Activated naive CD4-positive, alpha-beta T cell treated with anti-CD3 and anti-CD28 coated beads, Interleukin-2, amount 50 U/mL, for 24 hours (primary cell): ENCODE data around the gene OR52I1.

ENCODE experiments used
- H3K27ac Mint-ChIP-seq: one replicate; pipeline ENCODE4 v1.8.0; 2021; ENCODE audit warnings: mild to moderate bottlenecking, mixed read lengths
- H3K27me3 Mint-ChIP-seq: one replicate; pipeline ENCODE4 v1.8.0; 2021; ENCODE audit warnings: mixed read lengths
- H3K36me3 Mint-ChIP-seq: one replicate; pipeline ENCODE4 v1.8.0; 2021; ENCODE audit warnings: mixed read lengths
- H3K4me1 Mint-ChIP-seq: one replicate; pipeline ENCODE4 v1.8.0; 2021; ENCODE audit warnings: mixed read lengths
- H3K4me3 Mint-ChIP-seq: one replicate; pipeline ENCODE4 v1.8.0; 2021; ENCODE audit warnings: mild to moderate bottlenecking, mixed read lengths
- H3K9me3 Mint-ChIP-seq: one replicate; pipeline ENCODE4 v1.8.0; 2021; ENCODE audit warnings: mixed read lengths

OR52I1 gene

GRCh38 chr11:4593739-4594138 is at the start of gene OR52I1:
TSS of gene OR52I1 (plus strand) at chr11:4594039. CDS start at chr11:4594039, 0 bp downstream.
- Mint-ChIP-seq H3K4me3 (no peak within 1 kb of the TSS), H3K9me3 (no peaks in the 10 kb centered on the region), H3K27ac (no peak within 1 kb of the TSS), H3K4me1 (no peaks in the 10 kb centered on the region), H3K27me3 (no peaks in the 10 kb centered on the region), H3K36me3 (peaks cover 11% of the 10 kb centered on the region)

DNA sequence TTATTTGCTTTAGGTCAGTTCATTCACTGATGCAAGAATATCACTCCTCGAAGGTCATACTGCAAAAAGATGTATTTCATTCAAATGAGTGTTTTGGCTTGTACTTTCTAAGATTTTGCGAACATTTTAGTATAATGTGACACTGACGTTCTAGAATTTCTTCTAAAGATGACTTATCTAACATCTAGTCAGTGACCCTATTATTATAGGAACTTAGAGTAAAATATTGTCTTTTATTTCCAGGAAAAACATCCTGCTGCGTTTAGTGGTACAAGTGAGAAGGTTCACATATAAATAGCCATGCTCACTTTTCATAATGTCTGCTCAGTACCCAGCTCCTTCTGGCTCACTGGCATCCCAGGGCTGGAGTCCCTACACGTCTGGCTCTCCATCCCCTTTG is 48.9 kb upstream of the OR52I1 start, which contains the start of gene OR52M1:
TSS of gene OR52M1 (plus strand) at position 301 of the 400 bp plus-strand sequence. CDS start at position 301, 0 bp downstream.
- Mint-ChIP-seq H3K4me3 (no peak within 1 kb of the TSS), H3K27ac (no peak within 1 kb of the TSS), H3K36me3 (no peaks in the 10 kb centered on the region), H3K4me1 (no peaks in the 10 kb centered on the region), H3K9me3 (no peaks in the 10 kb centered on the region), H3K27me3 (no peaks in the 10 kb centered on the region)

- Mint-ChIP-seq H3K27ac (no peak overlapping the region), H3K4me1 (no peaks in the 10 kb centered on the region), H3K36me3 (no peaks in the 10 kb centered on the region), H3K4me3 (no peak overlapping the region), H3K27me3 (peaks cover 2% of the 10 kb centered on the region), H3K9me3 (no peaks in the 10 kb centered on the region)
Measured at GRCh38 chr11:4546878-4547277, 47.0 kb upstream of the OR52I1 start.

- H3K36me3 Mint-ChIP-seq, result no peaks in the 10 kb centered on the region
- H3K27ac Mint-ChIP-seq, result no peak overlapping the region
- no peak overlapping the region for H3K4me3 Mint-ChIP-seq
- H3K9me3 Mint-ChIP-seq, result no peaks in the 10 kb centered on the region
- peaks cover 2% of the 10 kb centered on the region for H3K27me3 Mint-ChIP-seq
- no peaks in the 10 kb centered on the region for H3K4me1 Mint-ChIP-seq
Measured at GRCh38 chr11:4547416-4547815, 46.4 kb upstream of the OR52I1 start.

GRCh38 chr11:4551346-4551979 is 42.4 kb upstream of the OR52I1 start:
- no peaks in the 10 kb centered on the region for H3K36me3 Mint-ChIP-seq
- H3K9me3 Mint-ChIP-seq, result no peaks in the 10 kb centered on the region
- H3K27me3 Mint-ChIP-seq, result peaks cover 11% of the 10 kb centered on the region
- no peaks in the 10 kb centered on the region for H3K4me1 Mint-ChIP-seq
- no peak overlapping the region for H3K27ac Mint-ChIP-seq
- no peak overlapping the region for H3K4me3 Mint-ChIP-seq

DNA sequence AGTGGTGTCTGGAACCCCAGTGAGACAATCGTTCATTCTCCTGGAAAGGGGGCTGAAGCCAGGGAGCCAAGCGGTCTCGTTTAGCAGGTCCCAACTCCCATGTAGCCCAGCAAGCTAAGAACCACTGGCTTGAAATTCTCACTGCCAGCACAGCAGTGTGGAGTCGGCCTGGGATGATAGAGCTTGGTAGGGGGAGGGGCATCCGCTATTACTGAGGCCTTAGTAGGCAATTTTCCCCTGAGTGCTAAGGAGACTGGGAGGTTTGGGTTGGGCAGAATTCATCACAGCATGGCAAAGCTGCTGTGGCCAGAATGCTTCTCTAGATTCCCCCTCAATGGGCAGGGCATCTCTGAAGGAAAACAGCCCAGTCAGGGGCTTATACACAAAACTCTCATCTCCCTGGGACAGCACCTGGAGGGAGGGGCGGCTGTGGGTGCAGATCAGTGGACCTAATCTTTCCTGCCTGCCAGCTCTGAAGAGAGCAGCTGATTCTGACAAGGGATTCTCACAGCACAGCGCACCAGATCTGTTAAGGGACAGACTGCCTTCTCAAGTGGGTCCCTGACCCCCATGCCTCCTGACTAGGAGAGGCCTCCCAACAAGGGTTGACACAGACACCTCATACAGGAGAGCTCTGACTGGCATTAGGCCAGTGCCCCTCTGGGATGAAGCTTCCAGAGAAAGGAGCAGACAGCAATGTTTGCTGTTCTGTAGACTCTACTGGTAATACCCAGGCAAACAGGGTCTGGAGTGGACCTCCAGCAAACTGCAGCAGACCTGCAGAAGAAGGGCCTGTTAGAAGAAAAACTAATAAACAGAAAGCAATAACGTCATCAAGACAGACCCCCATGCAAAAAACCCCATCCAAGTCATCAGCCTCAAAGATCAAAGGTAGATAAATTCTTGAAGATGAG is 34.1 kb upstream of the OR52I1 start:
- no peaks in the 10 kb centered on the region for H3K4me1 Mint-ChIP-seq

GRCh38 chr11:4560467-4560866 is 33.4 kb upstream of the OR52I1 start:
- no peaks in the 10 kb centered on the region for H3K36me3 Mint-ChIP-seq
- peaks cover 12% of the 10 kb centered on the region for H3K27me3 Mint-ChIP-seq
- H3K4me1 Mint-ChIP-seq, result no peaks in the 10 kb centered on the region

More for the DNA sequence above, 34.1 kb upstream of the OR52I1 start:
- Mint-ChIP-seq H3K9me3 (no peaks in the 10 kb centered on the region), H3K27ac (no peak overlapping the region), H3K27me3 (peaks cover 11% of the 10 kb centered on the region), H3K4me3 (no peak overlapping the region), H3K36me3 (no peaks in the 10 kb centered on the region)

DNA sequence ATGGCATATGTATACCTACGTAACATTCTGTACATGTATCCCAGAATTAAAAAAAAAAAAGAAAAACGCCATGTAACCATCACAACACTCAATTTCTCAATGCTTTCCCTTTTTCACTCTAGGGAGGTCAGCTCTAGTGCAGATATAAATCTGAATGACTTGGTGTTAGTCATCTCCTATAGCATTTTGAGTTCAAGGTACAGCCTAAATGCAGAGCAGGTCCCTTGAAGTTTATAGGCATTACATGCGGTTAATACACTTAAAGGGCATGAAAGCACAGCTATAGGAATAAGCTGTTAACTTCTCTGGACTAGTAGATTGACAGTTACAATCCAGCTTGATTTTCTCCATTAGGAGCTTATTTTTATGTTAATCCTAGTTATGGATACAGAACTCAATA is 28.5 kb upstream of the OR52I1 start:
- no peak overlapping the region for H3K27ac Mint-ChIP-seq
- H3K9me3 Mint-ChIP-seq, result no peaks in the 10 kb centered on the region
- H3K4me3 Mint-ChIP-seq, result no peak overlapping the region
- no peaks in the 10 kb centered on the region for H3K4me1 Mint-ChIP-seq
- H3K27me3 Mint-ChIP-seq, result peaks cover 1% of the 10 kb centered on the region
- H3K36me3 Mint-ChIP-seq, result no peaks in the 10 kb centered on the region

More at GRCh38 chr11:4560467-4560866, 33.4 kb upstream of the OR52I1 start:
- H3K9me3 Mint-ChIP-seq, result no peaks in the 10 kb centered on the region
- H3K27ac Mint-ChIP-seq, result no peak overlapping the region
- no peak overlapping the region for H3K4me3 Mint-ChIP-seq

- Mint-ChIP-seq H3K4me1 (no peaks in the 10 kb centered on the region), H3K36me3 (no peaks in the 10 kb centered on the region), H3K9me3 (no peaks in the 10 kb centered on the region), H3K4me3 (no peak overlapping the region), H3K27ac (no peak overlapping the region), H3K27me3 (peaks cover 1% of the 10 kb centered on the region)
Measured at GRCh38 chr11:4569075-4569474, 24.8 kb upstream of the OR52I1 start.

- no peak overlapping the region for H3K27ac Mint-ChIP-seq
- no peak overlapping the region for H3K4me3 Mint-ChIP-seq
- H3K27me3 Mint-ChIP-seq, result peaks cover 6% of the 10 kb centered on the region
- peaks cover 6% of the 10 kb centered on the region for H3K4me1 Mint-ChIP-seq
- no peaks in the 10 kb centered on the region for H3K9me3 Mint-ChIP-seq
- H3K36me3 Mint-ChIP-seq, result no peaks in the 10 kb centered on the region
Measured at GRCh38 chr11:4576880-4577279, 17.0 kb upstream of the OR52I1 start.

DNA sequence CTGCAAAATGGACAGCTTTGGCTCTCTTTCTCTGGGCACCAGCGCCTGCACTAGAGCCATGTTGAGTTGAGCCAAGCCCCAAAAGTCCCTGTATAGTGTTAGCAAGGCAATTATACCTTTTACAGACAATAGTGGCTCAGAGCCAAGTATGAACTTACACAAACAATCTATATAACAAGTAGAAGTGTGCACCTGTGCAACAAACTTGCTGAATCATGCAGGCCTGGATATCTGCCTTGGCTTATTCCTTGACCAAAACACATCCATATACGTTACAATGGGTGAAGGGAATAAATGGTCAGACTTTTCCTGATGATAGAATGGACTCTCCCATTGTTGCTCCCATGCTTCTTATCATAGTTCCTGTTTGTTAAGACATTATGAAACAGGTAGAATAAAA is 16.1 kb upstream of the OR52I1 start:
- Mint-ChIP-seq H3K4me1 (peaks cover 6% of the 10 kb centered on the region), H3K27me3 (peaks cover 9% of the 10 kb centered on the region), H3K27ac (no peak overlapping the region)

DNA sequence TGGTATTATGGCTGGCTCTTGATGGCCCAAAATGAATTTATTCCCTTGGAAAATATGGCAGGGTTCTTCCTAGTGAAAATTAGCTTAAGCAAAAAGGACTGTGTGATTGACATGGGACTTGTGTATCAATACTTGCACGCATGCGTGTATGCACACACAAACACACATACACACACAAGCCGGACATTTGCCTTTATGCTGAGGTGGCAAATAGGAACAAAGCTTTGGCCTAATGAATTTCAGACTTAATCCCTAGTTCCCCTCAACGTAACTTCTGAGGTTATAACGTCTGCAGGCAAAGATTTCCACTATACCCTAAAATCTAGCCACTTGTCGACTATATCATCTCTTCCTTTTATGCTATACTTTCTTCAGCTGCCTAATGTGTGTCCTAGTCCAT is 15.2 kb upstream of the OR52I1 start:
- Mint-ChIP-seq H3K4me3 (no peak overlapping the region), H3K4me1 (peaks cover 6% of the 10 kb centered on the region), H3K27me3 (peaks cover 12% of the 10 kb centered on the region), H3K36me3 (no peaks in the 10 kb centered on the region), H3K9me3 (no peaks in the 10 kb centered on the region), H3K27ac (no peak overlapping the region)

More for the DNA sequence above, 16.1 kb upstream of the OR52I1 start:
- no peaks in the 10 kb centered on the region for H3K9me3 Mint-ChIP-seq
- H3K36me3 Mint-ChIP-seq, result no peaks in the 10 kb centered on the region
- no peak overlapping the region for H3K4me3 Mint-ChIP-seq

DNA sequence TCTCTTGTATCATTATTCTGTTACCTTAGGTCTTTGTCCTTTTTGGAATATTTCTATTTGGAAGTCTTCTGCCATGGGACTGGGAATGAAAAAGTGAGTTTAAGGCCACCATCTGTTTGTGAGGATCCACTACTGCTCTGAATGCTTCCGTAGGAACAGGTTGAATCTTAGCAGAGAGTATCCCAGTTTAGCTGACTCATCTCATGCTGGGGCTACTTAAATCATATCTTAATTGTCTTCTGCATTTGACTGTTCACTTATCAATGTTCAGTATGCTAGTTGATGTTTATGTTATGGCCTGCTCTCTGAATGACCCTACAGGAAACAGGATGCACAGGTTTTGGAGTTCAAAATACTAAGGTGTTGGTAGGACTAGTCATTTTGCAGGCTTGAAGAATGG is 13.7 kb upstream of the OR52I1 start:
- H3K27ac Mint-ChIP-seq, result no peak overlapping the region
- H3K4me1 Mint-ChIP-seq, result peaks cover 6% of the 10 kb centered on the region
- H3K27me3 Mint-ChIP-seq, result peaks cover 15% of the 10 kb centered on the region
- H3K9me3 Mint-ChIP-seq, result no peaks in the 10 kb centered on the region
- no peak overlapping the region for H3K4me3 Mint-ChIP-seq
- H3K36me3 Mint-ChIP-seq, result peaks cover 2% of the 10 kb centered on the region

- H3K27me3 Mint-ChIP-seq, result peaks cover 16% of the 10 kb centered on the region
- no peak within 1 kb of the TSS for H3K4me3 Mint-ChIP-seq
- H3K36me3 Mint-ChIP-seq, result peaks cover 2% of the 10 kb centered on the region
- no peaks in the 10 kb centered on the region for H3K4me1 Mint-ChIP-seq
- H3K27ac Mint-ChIP-seq, result no peak within 1 kb of the TSS
- no peaks in the 10 kb centered on the region for H3K9me3 Mint-ChIP-seq
Measured at GRCh38 chr11:4581443-4581842, 12.4 kb upstream of the OR52I1 start, which contains the start of gene OR52I2. TSS of gene OR52I2 (plus strand) at chr11:4581743.

DNA sequence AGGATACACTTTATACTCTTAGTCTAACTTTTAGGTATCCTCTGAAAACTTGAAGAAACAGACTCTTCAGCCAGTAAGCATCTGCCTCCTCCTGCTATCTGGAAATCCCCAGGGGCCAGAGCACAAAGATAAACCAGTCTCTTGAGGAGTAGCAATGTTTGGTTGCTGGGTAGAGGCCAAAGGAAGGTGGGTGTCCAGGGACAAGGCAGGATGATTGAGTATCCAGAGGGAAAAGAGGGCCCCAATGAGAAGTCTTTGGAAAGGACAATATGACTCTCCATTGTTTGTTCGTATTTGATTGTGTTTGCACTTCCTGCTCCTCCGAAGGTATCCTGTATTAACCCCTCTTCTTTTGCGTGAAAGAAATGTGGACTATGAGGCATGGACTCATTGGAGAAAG is 4.8 kb upstream of the OR52I1 start:
- Mint-ChIP-seq H3K27me3 (peaks cover 5% of the 10 kb centered on the region), H3K36me3 (peaks cover 2% of the 10 kb centered on the region), H3K4me3 (no peak overlapping the region), H3K9me3 (no peaks in the 10 kb centered on the region), H3K27ac (no peak overlapping the region), H3K4me1 (no peaks in the 10 kb centered on the region)

DNA sequence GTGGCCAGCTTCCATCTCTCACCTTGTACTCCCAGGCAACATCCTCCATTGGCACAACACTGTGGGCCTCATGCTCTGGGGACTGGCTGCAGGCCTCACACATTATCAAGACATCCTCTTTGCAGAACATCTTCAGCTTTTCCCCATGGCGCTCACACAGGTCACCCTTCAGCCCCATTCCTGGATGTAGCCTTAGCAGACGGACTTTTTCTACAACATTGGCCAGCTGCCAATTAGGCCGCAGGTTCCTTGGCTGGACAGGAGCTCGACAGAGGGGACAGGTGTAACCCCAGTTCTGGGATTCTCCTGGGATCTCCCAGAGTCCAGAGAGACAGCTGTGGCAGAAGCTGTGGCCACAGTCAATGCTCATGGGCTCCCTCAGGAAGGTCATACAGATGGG is 11.2 kb downstream of the OR52I1 start:
- Mint-ChIP-seq H3K4me3 (no peak overlapping the region), H3K27ac (no peak overlapping the region), H3K4me1 (peaks cover 58% of the 10 kb centered on the region), H3K36me3 (peaks cover 7% of the 10 kb centered on the region), H3K9me3 (no peaks in the 10 kb centered on the region), H3K27me3 (no peaks in the 10 kb centered on the region)
